Body of pancreas (tissue), 4 donors: ENCODE data around the gene SLC25A29. TPM values are rescaled to one million over a fixed set of nuclear protein-coding genes. Genes with fewer than 3 reads are reported as not detected.

Source experiments
- ATAC-seq: fragments of 150-250 bp; one replicate; pipeline ENCODE4 v1.9.1; 2016
- DNase-seq, 4 donors: peaks; one replicate each; pipeline ENCODE4 v3.0.0-alpha.2; 2019
- H3K27ac ChIP-seq, 4 donors: fragments of 200-600 bp; sonication (generic); 1 replicate in 3 of 4; 2 replicates in 1 of 4; pipeline versions ENCODE4 v1.5.1 to v1.6.1; 2016 to 2019; ENCODE audit warnings: mild to moderate bottlenecking in 1 of 4, mixed read lengths in 1 of 4, moderate library complexity in 1 of 4
- H3K27me3 ChIP-seq, 2 donors: fragments of 200-600 bp; sonication (generic); one replicate each; pipeline ENCODE4 v1.6.0; 2016; ENCODE audit warnings: mild to moderate bottlenecking in 1 of 2
- H3K36me3 ChIP-seq, 2 donors: fragments of 200-600 bp; sonication (generic); replicated peaks in 1 of 2; 2 replicates each; pipeline ENCODE4 v1.5.1; 2016; ENCODE audit warnings: low read depth in 2 of 2; ENCODE audit not compliant: insufficient read depth in 1 of 2
- H3K4me1 ChIP-seq: fragments of 200-600 bp; sonication (generic); one replicate; pipeline ENCODE4 v1.6.0; 2016
- H3K4me3 ChIP-seq, 2 donors: fragments of 200-600 bp; sonication (generic); 1 replicate in 1 of 2; 2 replicates in 1 of 2; pipeline ENCODE4 v1.5.1; 2016 to 2019
- H3K9me3 ChIP-seq, 3 donors: fragments of 200-600 bp; sonication (generic); 1 replicate in 2 of 3; 2 replicates in 1 of 3; pipeline ENCODE4 v1.5.1; 2016
- POLR2A ChIP-seq, 3 donors: fragments of 450-650 bp; IDR thresholded peaks; one replicate each; pipeline ENCODE4 v1.6.1; 2016; ENCODE audit warnings: antibody characterized with exemption in 3 of 3, mild to moderate bottlenecking in 2 of 3
- WGBS, 2 donors: methylation state at CpG; one replicate each; pipeline ENCODE4 v1.1.5; 2017; 5-methylcytosine and 5-hydroxymethylcytosine counted together
- intact Hi-C: fragments of 100-400 bp; cut with DNase I; formaldehyde crosslinking; loops from one replicate; pipeline ENCODE4 v1.15.1; 2023
- total RNA-seq, 2 donors: library from RNA; depleted of rRNA; stranded (reverse); fragments of >200 nt; gene quantifications; one replicate each; pipeline ENCODE4 v1.1.0, GENCODE V29; 2016
- TF ChIP-seq, protein P1 (sequence below), 7 experiments: fragments of 450-650 bp in 4 of 7; fragments of 200-600 bp in 3 of 7; sonication (generic) in 3 of 7; IDR thresholded peaks; one replicate each; pipeline ENCODE4 v1.5.1; 2016 to 2019; ENCODE audit warnings: antibody characterized with exemption in 7 of 7

SLC25A29 gene
- total RNA-seq, 2 donors from 2014 or later = 25.2 to 63.9 TPM

DNA sequence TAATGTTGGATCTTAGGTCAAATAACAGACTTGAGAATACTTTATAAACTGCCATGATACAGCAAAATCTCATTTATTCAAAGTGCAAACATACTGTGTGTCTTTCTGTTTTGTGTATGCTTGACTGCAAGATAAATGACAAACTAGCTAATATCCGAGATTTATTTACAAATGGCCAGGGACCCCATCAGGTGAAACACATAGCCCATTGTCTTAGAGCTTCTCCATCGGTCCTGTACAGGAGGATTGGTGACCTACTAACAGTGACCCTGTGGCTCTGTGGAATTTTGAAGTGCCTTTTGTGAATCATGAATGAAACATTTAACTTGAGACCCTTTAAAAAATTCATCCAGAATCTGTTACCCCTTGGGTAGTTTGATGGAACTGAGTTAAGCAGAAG, 27.1 kb downstream of the SLC25A29 start:
- intact Hi-C loops = no loop called here

GRCh38 chr14:100278702-100279101, 27.5 kb downstream of the SLC25A29 start:
- Histone ChIP-seq H3K36me3 (peaks cover 0 to 3% of the 10 kb centered on the region in 2 donors), H3K27me3 (no peaks in the 10 kb centered on the region), H3K9me3 (no peaks in the 10 kb centered on the region), H3K27ac (no peak overlapping the region), H3K4me3 (no peak overlapping the region), H3K4me1 (no peaks in the 10 kb centered on the region)
- ATAC-seq (no peak), DNase-seq (no peak)
- WGBS, 2 donors = 50 to 66% methylated on average over 7 to 8 of the region's 8 CpGs
- intact Hi-C loops = no loop called here
- no peak for TF ChIP-seq POLR2A (IDR thresholded peaks at IDR 0.05)
- TF ChIP-seq, protein P1, sequence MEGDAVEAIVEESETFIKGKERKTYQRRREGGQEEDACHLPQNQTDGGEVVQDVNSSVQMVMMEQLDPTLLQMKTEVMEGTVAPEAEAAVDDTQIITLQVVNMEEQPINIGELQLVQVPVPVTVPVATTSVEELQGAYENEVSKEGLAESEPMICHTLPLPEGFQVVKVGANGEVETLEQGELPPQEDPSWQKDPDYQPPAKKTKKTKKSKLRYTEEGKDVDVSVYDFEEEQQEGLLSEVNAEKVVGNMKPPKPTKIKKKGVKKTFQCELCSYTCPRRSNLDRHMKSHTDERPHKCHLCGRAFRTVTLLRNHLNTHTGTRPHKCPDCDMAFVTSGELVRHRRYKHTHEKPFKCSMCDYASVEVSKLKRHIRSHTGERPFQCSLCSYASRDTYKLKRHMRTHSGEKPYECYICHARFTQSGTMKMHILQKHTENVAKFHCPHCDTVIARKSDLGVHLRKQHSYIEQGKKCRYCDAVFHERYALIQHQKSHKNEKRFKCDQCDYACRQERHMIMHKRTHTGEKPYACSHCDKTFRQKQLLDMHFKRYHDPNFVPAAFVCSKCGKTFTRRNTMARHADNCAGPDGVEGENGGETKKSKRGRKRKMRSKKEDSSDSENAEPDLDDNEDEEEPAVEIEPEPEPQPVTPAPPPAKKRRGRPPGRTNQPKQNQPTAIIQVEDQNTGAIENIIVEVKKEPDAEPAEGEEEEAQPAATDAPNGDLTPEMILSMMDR (IDR thresholded peaks at IDR 0.05) = no peak

More for the DNA sequence above, 27.1 kb downstream of the SLC25A29 start:
- H3K4me1 ChIP-seq = peaks cover 2% of the 10 kb centered on the region
- H3K4me3 ChIP-seq = no peak overlapping the region
- H3K36me3 ChIP-seq = peaks cover 0 to 3% of the 10 kb centered on the region in 2 donors
- ATAC-seq = no peak
- no peak for DNase-seq
- 47 to 56% methylated on average over 2 of the region's 2 CpGs for WGBS, 2 donors
- no peaks in the 10 kb centered on the region for H3K9me3 ChIP-seq
- TF ChIP-seq, protein P1 (IDR thresholded peaks at IDR 0.05) = no peak
- no peak for TF ChIP-seq POLR2A (IDR thresholded peaks at IDR 0.05)
- H3K27me3 ChIP-seq = no peaks in the 10 kb centered on the region
- H3K27ac ChIP-seq = no peak overlapping the region

- peaks cover 0 to 3% of the 10 kb centered on the region in 2 donors for H3K36me3 ChIP-seq
- no peak overlapping the region for H3K27ac ChIP-seq
- H3K4me1 ChIP-seq = peaks cover 12% of the 10 kb centered on the region
- H3K27me3 ChIP-seq = no peaks in the 10 kb centered on the region
- no peak overlapping the region for H3K4me3 ChIP-seq
- no peak for DNase-seq
- no peaks in the 10 kb centered on the region for H3K9me3 ChIP-seq
- WGBS, 2 donors = 57 to 80% methylated on average over 7 of the region's 7 CpGs
- no peak for ATAC-seq
- no peak for TF ChIP-seq POLR2A (IDR thresholded peaks at IDR 0.05)
- TF ChIP-seq, protein P1 (IDR thresholded peaks at IDR 0.05) = no peak
- intact Hi-C loops = no loop called here
Observed at GRCh38 chr14:100275214-100275613, 31.0 kb downstream of the SLC25A29 start.

DNA sequence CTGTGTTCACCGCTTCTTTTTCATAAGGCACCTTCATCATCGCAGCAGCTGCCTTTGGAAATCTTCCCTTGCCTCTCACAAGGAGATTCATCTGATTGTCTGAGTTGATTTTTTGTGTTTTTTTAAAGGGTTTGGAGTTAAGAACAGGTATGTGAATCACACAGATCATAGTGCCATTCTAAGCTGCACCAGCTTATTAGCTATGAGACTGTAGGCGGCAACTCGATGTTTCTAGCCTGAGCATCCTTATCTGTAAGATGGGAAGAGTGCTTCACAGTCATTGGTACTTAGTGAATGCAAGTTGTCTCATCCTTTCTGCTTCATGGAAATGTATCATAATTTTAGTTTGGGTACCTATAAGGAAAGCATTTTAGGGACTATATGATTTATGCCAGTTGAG, 32.0 kb downstream of the SLC25A29 start:
- TF ChIP-seq, protein P1 (IDR thresholded peaks at IDR 0.05) = no peak
- no peak for TF ChIP-seq POLR2A (IDR thresholded peaks at IDR 0.05)
- ATAC-seq = no peak
- Histone ChIP-seq H3K27ac (no peak overlapping the region), H3K27me3 (no peaks in the 10 kb centered on the region), H3K36me3 (peaks cover 0 to 3% of the 10 kb centered on the region in 2 donors), H3K4me1 (peaks cover 12% of the 10 kb centered on the region), H3K9me3 (no peaks in the 10 kb centered on the region), H3K4me3 (no peak overlapping the region)
- WGBS, 2 donors = 96 to 97% methylated on average over 4 of the region's 4 CpGs
- intact Hi-C loops = no loop called here
- DNase-seq = no peak

- intact Hi-C loops = no loop called here
- TF ChIP-seq, protein P1 (IDR thresholded peaks at IDR 0.05) = peak in 6 of 7 experiments; percentile 67 to 87 (median 76)
- no peak for TF ChIP-seq POLR2A (IDR thresholded peaks at IDR 0.05)
- WGBS, 2 donors = 23 to 26% methylated on average over 10 of the region's 10 CpGs
- H3K27me3 ChIP-seq = no peaks in the 10 kb centered on the region
- H3K36me3 ChIP-seq = no peaks in the 10 kb centered on the region
- H3K27ac ChIP-seq = peak overlapping the region in 3 of 4 donors; percentile 17 to 72 (median 50)
- H3K9me3 ChIP-seq = no peaks in the 10 kb centered on the region
- no peak overlapping the region for H3K4me3 ChIP-seq
- peak; percentile 80 to 86 (median 83) for DNase-seq
- peak; percentile 97 for ATAC-seq
- peaks cover 17% of the 10 kb centered on the region for H3K4me1 ChIP-seq
Observed at GRCh38 chr14:100271247-100271939, 34.9 kb downstream of the SLC25A29 start.
